ENCODE results near the gene LRIG3. TPM values are rescaled to one million over a fixed set of nuclear protein-coding genes. Genes with fewer than 3 reads are reported as not detected.

LRIG3 gene
- polyA plus RNA-seq, 1 donor from 2014 or later = 0.22 TPM

DNA sequence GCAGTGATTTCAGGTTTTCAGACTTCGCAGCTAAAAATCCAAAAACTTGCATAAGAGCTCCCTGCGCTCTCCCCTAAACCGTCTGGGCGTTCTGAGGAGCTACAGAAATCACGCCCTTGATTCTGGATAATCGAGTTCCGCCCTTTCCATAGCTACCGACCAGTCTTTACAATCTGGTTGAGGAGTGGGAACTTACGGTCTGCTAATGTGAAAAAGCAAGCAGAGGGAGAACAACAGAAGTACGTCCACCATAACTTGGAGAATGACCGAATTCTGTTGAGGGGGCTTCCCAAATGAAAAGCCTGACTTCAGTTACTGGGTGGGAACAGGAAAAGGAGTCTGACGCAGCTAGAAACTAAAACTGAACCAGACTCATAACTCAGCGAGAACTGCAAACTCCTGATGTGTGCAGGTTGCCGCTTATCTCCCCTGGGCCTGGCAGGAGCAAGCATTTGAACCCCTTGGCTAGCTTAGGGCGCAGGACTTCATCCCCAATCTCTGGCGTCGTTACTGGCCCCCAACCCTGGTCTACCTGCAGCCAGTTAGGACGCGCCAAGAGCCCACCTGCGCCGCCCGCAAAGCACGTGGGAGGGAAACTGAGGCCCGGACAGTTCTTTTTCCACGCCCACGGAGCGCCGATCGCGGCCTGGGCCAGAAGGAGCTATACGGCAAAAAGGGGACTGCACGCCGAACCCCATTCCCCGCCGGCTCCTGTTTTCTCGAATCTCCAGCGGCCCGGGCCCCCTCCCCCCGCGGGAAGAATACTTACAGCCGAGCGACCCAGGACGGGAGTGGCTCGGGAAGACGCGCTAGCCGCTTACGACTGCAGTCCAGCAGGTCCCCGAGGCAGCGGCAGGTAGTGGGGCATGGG, 838 bp downstream of the LRIG3 start:
- no peaks in the 10 kb centered on the region for H3K9me3 ChIP-seq (ENCODE audit: low read length)
- no peak overlapping the region for H2AFZ ChIP-seq (ENCODE audit: low read depth, low read length)
- H4K20me1 ChIP-seq (ENCODE audit: insufficient read depth) = no peaks in the 10 kb centered on the region
- H3K4me3 ChIP-seq (ENCODE audit: low read length) = peak overlapping the region; percentile 82
- no peak for TF ChIP-seq POLR2AphosphoS5 (IDR thresholded peaks at IDR 0.05)
- no peak for TF ChIP-seq SMC3 (conservative IDR thresholded peaks at IDR 0.05; ENCODE audit: poor library complexity)
- no peak for TF ChIP-seq RAD21 (conservative IDR thresholded peaks at IDR 0.05)
- TF ChIP-seq CTCF (IDR thresholded peaks at IDR 0.05; ENCODE audit: poor library complexity, severe bottlenecking) = no peak
- no peak for TF ChIP-seq EZH2 (IDR thresholded peaks at IDR 0.05; ENCODE audit: borderline replicate concordance, insufficient read depth, low read length, poor library complexity, severe bottlenecking)
- TF ChIP-seq, protein P1, sequence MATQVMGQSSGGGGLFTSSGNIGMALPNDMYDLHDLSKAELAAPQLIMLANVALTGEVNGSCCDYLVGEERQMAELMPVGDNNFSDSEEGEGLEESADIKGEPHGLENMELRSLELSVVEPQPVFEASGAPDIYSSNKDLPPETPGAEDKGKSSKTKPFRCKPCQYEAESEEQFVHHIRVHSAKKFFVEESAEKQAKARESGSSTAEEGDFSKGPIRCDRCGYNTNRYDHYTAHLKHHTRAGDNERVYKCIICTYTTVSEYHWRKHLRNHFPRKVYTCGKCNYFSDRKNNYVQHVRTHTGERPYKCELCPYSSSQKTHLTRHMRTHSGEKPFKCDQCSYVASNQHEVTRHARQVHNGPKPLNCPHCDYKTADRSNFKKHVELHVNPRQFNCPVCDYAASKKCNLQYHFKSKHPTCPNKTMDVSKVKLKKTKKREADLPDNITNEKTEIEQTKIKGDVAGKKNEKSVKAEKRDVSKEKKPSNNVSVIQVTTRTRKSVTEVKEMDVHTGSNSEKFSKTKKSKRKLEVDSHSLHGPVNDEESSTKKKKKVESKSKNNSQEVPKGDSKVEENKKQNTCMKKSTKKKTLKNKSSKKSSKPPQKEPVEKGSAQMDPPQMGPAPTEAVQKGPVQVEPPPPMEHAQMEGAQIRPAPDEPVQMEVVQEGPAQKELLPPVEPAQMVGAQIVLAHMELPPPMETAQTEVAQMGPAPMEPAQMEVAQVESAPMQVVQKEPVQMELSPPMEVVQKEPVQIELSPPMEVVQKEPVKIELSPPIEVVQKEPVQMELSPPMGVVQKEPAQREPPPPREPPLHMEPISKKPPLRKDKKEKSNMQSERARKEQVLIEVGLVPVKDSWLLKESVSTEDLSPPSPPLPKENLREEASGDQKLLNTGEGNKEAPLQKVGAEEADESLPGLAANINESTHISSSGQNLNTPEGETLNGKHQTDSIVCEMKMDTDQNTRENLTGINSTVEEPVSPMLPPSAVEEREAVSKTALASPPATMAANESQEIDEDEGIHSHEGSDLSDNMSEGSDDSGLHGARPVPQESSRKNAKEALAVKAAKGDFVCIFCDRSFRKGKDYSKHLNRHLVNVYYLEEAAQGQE (IDR thresholded peaks at IDR 0.05; ENCODE audit: borderline replicate concordance) = no peak
- TF ChIP-seq MXI1 (conservative IDR thresholded peaks at IDR 0.05; ENCODE audit: poor library complexity, severe bottlenecking) = no peak
- TF ChIP-seq TAF1 (IDR thresholded peaks at IDR 0.05; ENCODE audit: low read depth) = no peak
- no peak for TF ChIP-seq EP300 (conservative IDR thresholded peaks at IDR 0.05; ENCODE audit: poor library complexity, severe bottlenecking)
- H3K36me3 ChIP-seq (ENCODE audit: insufficient read depth, low read length) = no peaks in the 10 kb centered on the region
- no peak overlapping the region for H3K4me2 ChIP-seq (ENCODE audit: low read length)
- H3K79me2 ChIP-seq (replicated peaks; ENCODE audit: insufficient read depth, low read length) = peaks cover 10% of the 10 kb centered on the region
- H3K27ac ChIP-seq (ENCODE audit: low read length) = no peak overlapping the region
- H3K9me2 ChIP-seq (ENCODE audit: insufficient read depth, low read length) = no peaks in the 10 kb centered on the region
- no peaks in the 10 kb centered on the region for H3F3A ChIP-seq (ENCODE audit: insufficient read depth, low read length, poor library complexity, severe bottlenecking)
- H3K9ac ChIP-seq (ENCODE audit: low read length) = peak overlapping the region; percentile 14
- H3K27me3 ChIP-seq (ENCODE audit: insufficient read depth, low read depth, low read length) = peaks cover 18% of the 10 kb centered on the region

- Histone ChIP-seq H3F3A (ENCODE audit: insufficient read depth, low read length, poor library complexity, severe bottlenecking) (no peaks in the 10 kb centered on the region), H3K9me2 (ENCODE audit: insufficient read depth, low read length) (no peaks in the 10 kb centered on the region), H3K27ac (ENCODE audit: low read length) (no peak overlapping the region), H4K20me1 (ENCODE audit: insufficient read depth) (no peaks in the 10 kb centered on the region), H3K79me2 (replicated peaks; ENCODE audit: insufficient read depth, low read length) (peaks cover 10% of the 10 kb centered on the region), H3K9me3 (ENCODE audit: low read length) (no peaks in the 10 kb centered on the region), H3K27me3 (ENCODE audit: insufficient read depth, low read depth, low read length) (peaks cover 18% of the 10 kb centered on the region), H3K36me3 (ENCODE audit: insufficient read depth, low read length) (no peaks in the 10 kb centered on the region), H3K4me3 (ENCODE audit: low read length) (no peak overlapping the region), H3K9ac (ENCODE audit: low read length) (no peak overlapping the region), H3K4me2 (ENCODE audit: low read length) (no peak overlapping the region), H2AFZ (ENCODE audit: low read depth, low read length) (no peak overlapping the region)
- TF ChIP-seq, protein P1 (IDR thresholded peaks at IDR 0.05; ENCODE audit: borderline replicate concordance) = no peak
- no peak for TF ChIP-seq MXI1 (conservative IDR thresholded peaks at IDR 0.05; ENCODE audit: poor library complexity, severe bottlenecking)
- TF ChIP-seq EP300 (conservative IDR thresholded peaks at IDR 0.05; ENCODE audit: poor library complexity, severe bottlenecking) = no peak
- TF ChIP-seq POLR2AphosphoS5 (IDR thresholded peaks at IDR 0.05) = no peak
- TF ChIP-seq TAF1 (IDR thresholded peaks at IDR 0.05; ENCODE audit: low read depth) = no peak
- TF ChIP-seq SMC3 (conservative IDR thresholded peaks at IDR 0.05; ENCODE audit: poor library complexity) = no peak
- TF ChIP-seq RAD21 (conservative IDR thresholded peaks at IDR 0.05) = no peak
- no peak for TF ChIP-seq CTCF (IDR thresholded peaks at IDR 0.05; ENCODE audit: poor library complexity, severe bottlenecking)
- TF ChIP-seq EZH2 (IDR thresholded peaks at IDR 0.05; ENCODE audit: borderline replicate concordance, insufficient read depth, low read length, poor library complexity, severe bottlenecking) = no peak
Observed at GRCh38 chr12:58918469-58918844, 1.8 kb downstream of the LRIG3 start.
